Cerebellar nuclear complex (tissue), 1 donor: ENCODE measurements around the gene SLC35F3.
A peak's percentile ranks its signal among the peaks of the same experiment; 100 is the strongest.
"Not testable (repeated sequence)": the region's sequence is repeated elsewhere in the genome, so short reads cannot be mapped to it uniquely, and the experiment has no call there.

Experiments
- DNase-seq, 2 experiments: peaks; one replicate each; lab custom pipeline; 2025; lab: John Stamatoyannopoulos, UW

SLC35F3 gene

DNA sequence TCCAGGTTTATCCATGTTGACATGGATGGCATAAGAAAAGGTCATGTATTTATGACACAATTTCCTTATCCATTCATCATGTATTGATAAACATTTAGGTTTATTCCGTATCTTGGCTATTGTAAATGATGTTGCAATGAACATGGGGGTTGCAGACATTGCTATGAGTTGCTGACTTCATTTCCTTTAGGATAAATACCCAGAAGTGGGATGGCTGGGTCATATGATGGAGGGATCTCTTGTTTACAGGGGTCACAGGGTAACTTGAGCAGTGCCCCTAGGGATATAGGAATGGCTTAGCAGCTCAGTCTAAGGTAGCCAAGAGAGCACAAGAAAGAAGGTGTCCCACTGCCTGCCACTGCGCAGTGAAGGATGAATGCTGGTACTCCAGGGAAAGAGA is 239.2 kb downstream of the SLC35F3 start:
- DNase-seq, result no peak

DNA sequence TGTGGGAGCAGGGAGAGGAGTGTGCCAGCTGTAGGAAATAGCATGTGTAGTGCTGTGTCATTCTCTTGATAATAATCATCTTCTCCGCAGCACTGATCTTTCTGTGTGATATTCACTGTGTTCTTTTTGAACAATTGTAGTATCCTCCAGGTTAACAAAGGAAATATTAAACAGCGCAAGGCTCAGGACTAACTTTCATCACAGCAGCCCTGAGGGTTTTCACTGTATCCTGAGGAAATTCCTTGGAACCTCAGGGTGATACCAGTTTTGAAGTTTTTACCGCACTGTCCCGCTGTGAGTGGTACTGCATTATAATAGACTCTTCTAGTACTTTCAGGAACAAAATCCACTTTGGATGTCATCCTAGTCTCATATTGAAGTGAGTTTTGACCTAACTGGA is 240.4 kb downstream of the SLC35F3 start:
- no peak for DNase-seq

- no peak for DNase-seq
These were observed 243.9 kb downstream of the SLC35F3 start for GRCh38 chr1:234148350-234148749.

DNA sequence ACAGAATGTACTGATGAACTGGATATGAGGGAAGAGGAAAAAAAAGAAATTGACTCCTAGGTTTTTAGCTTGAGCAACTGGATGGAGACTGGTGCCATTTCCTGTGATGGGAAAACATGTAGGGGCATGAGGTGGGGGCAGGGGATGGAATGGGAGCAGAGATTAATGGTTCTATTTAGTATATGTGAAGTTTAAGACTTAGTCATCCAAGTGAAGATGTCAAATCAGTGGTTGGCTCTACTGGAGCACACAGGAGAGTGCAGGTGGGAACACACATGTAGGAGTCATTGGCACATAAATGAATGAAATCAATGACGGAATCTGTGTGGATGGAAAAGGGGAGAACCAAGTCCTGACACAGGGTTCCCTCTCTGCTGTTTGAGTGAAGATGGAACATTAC is 244.3 kb downstream of the SLC35F3 start:
- no peak for DNase-seq

DNA sequence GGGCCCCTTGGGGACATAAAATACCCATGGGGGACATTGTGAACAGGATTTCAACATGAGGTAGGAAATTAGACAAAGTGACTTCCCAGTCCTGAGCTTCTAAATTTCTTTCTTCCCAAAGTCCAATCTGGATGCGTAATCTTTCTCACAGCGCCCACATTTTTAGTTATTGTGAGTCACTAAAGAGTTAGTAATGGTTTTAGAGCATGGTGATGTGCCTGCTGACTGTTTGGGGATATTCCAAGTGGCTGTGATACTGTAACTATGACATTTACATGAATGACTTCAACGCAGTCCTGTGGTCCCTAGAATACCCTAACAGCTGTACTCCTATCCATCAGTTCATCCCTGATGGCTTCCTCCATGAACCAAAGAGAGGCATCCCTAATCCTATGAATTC is 244.7 kb downstream of the SLC35F3 start:
- DNase-seq, result no peak

DNA sequence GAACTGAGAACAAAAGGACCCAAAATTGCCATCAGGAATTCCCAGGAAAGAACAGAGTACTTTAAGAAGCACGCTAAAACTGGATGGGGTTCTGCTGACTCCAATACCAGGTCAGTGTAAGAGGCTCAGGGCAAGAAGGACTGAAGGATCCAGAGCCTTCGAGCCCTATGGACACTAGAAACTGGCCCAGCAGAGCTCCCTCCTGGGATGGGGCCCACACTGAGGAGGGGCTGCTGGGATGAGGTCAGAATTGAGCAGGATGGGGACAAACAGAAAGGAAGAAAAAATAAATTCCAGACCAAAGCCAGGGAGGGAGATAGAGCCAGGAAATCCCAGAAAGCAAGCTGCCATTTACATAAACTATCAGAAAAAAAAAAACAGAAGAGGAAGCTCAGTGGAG is 246.4 kb downstream of the SLC35F3 start:
- DNase-seq, result no peak

GRCh38 chr1:234152344-234152743 is 247.9 kb downstream of the SLC35F3 start:
- DNase-seq, result not testable (repeated sequence)

DNA sequence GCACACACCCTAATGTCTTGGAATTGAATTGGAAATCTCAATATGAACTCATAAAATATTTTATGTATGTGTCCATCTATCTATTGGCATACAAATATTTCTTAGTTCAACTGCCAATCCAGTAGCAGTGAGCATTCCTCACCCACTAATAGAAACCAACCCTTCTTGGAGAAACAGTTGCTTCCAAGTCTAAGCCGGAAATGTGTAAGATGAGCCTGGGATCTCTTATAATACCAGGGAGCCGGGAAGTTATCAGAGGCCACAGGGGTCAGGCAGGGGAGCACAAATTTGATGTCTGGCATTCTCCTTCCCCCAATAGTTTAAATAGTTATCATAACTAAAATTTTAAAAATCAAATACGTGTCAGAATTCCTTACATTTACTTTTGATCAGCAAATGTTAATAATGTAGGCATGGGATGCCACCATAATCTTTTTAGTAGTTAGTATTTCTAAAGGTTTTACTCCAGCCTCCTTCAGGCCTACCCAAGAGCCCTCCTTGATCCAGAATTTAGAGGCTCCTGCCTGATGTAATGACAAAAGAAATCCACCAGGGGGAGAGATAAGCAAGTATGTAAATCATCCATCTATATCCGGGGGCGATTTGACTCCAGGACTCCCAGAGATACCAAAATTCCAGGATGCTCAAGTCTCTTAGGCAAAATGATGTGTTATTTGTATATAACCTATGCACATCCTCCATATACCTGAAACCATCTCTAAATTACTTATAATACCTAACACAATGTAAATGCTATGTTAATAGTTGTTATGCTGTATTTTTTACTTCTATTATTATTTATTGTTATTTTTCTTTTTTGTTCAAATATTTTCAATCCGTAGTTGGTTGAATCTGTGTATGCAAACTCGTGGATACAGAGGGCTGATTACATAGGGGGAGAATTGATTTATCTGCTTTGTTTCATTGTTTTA is 250.1 kb downstream of the SLC35F3 start:
- peak in 1 of 2 experiments; percentile 60 for DNase-seq

GRCh38 chr1:234162661-234163060 is 258.2 kb downstream of the SLC35F3 start:
- no peak for DNase-seq

DNA sequence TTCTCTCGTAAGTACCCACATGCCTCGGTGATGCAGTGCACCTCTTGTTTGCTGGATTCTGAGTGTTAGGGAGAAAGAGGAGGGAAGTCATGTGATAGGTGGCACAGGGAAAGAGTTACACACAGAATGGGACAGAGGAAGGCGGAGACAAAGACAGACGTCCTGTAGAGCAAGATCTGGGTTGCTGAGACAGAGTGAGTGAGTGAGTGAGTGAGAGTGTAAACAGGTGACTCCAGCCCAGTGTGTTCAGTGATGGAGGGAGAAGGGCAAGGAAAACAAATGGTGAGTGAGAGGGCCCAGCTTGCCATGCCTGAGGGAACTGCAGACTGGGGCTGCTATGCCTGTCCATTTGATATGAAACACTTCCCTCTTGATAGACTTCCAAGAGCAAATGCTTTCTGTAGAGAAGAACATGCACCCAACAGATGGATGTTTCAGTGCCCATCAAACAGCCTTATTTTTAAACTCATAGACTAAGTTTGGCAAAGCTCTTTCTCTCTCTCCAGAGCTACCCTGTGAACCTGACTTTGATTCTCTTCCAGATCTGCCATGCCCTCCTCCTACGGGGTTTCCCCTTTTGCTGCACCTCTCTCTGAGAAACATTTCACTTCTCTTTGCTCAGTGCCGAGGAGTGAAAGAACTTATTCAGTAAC is 258.9 kb downstream of the SLC35F3 start:
- peak in 1 of 2 experiments; percentile 15 for DNase-seq

DNA sequence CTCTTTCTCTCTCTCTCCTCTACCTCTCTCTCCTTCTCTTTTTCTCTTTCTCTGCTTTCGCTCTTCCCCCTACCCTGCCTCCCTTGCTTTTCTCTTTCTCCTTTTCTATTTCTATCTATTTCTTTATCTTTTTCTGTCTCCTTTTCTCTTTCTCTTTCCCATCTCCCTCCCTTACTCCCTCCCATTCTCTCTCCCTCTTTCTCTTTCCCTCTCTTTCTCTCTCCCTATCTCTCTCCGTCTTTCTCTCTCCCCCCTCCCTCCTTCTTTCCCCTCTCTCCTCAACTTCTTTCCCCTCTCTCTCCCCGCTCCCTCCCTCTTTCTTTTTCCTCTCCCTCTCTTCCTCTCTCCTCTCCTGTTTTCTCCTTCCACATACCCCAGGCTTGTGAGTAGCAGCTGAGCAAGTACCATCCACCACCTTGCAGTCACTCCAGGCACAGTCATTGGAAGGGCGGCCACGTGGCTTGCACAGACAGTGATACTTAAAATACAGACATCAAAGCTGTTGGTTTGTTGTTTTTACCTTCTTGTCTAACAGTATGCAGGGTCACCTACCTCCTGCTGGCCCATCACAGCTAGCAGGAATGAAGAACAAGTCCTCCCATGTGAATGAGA is 259.7 kb downstream of the SLC35F3 start:
- DNase-seq, result no peak

DNA sequence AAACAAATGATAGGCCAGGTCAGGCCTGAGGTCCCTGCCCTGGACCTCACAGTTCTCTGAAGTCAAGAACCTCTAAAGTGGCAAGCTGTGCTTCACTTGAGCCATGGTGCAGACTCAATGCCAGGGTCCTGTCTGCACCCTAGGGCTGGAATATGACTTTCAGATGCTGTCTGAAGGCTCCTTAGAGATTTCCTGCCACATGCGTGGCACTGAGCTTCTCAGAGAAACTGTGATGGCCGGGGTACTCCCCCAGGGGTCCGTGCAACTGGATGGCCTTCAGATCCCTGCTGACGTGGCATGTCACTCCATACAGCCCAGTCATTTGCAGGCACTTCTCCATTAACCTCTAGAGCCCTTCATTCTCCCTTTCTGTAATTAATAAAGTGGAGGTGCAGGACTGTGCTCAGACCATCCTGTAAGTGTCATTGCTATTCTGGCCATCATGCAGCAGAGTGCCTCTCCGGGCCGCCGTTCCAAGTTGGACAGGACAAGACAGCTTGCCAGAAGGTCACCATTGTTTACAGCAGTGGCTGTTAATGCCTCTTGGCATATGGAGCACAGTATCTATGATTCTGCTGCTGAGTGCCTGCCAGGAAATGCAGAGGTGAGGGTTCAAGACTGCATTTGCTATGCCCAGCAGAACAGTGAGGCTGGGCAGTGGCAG is 263.7 kb downstream of the SLC35F3 start:
- DNase-seq, result no peak

DNA sequence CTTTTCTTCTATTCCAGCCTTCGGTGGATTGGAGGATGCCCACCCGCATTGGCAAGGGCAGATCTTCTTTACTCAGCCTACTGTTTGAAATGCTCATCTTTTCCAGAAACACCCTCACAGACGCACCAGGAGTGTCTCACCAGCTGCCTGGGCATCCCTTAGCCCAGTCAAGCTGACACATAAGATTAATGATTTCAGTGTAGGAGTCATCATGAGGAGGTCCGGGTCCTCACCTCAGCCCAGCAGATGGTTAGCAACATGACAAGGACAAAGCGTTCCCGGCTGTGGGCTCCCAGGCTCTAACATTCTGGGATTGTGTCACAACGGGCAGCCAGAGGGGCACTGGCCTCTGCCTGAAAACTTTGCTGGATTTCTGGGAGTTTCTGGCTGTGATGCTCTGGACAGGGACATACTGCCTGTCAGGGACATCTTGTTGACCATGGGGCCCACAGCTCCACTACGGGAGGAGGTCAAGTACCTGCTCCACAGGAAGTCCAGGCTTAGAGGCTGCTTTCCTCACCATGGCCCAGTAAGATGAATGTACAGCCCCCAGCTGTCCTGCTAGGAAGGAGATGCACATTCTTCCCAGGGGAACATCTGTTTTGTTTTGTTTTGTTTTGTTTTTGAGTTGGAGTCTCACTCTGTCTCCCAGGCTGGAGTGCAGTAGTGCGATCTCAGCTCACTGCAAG is 264.8 kb downstream of the SLC35F3 start:
- no peak for DNase-seq

- DNase-seq, result no peak
These were observed 265.6 kb downstream of the SLC35F3 start for GRCh38 chr1:234170067-234170466.

DNA sequence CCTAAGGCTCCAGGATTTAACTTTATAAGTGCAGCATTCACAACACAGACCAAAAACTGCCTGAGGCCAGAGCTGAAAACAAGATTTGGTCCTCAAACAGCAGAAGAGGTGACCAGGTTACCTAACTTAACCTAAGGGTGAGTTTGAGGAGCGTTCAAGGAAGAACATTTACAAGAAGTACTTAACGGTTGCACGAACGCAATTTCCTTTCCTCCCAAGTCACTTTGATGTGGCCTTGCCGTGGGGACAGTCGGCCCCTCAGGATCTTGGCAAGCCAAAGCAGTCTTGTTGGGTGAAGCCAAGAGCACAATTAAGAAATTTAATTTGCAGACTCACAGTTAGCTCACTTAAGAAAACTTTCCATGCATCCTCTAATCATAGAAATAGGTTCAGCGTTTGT is 266.1 kb downstream of the SLC35F3 start:
- DNase-seq, result no peak

DNA sequence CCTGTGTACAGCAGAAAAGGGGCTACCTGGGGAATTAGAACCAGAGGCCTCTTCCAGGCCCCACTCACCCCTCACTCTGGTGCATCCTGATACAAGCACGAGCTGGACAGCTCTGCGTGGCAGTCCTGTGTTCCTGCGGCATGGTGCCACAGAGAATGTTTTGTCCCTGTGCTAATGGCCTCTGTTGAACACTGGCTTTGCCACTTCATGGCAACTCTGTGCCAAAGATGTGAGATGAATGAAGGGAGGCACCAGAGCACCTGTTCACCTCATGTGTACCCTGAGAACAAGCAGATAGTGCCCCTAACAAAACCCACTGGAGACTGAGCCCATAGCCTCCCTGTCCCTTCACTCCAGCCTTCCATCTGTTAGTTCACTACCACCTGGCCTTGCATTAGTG is 269.5 kb downstream of the SLC35F3 start:
- DNase-seq, result peak in 1 of 2 experiments; percentile 37

DNA sequence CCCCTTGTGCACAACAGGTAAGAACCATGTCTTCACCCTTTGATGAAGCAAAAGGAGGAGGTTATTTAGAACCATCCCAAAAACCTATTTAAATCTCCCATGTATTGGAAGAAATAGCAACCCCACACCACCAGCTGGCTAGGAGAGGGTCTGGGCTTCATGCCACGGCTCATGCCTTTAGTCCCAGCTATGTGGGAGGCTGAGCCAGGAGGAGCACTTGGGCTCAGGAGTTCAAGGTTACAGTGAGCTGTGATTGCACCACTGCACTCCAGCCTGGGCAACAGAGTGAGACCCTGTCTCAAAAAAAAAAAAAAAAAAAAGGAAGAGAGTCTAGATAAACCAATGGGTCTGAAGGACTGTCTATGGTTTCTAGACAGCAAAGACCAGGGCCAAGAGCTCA is 270.9 kb downstream of the SLC35F3 start:
- peak in 1 of 2 experiments; percentile 30 for DNase-seq

GRCh38 chr1:234176000-234176399 is 271.5 kb downstream of the SLC35F3 start:
- peak; percentile 35 to 87 for DNase-seq

GRCh38 chr1:234176847-234177246 is 272.4 kb downstream of the SLC35F3 start:
- DNase-seq, result not testable (repeated sequence)

- DNase-seq, result no peak
These were observed 281.0 kb downstream of the SLC35F3 start for GRCh38 chr1:234185438-234185837.

- no peak for DNase-seq
These were observed 281.7 kb downstream of the SLC35F3 start for GRCh38 chr1:234186037-234186688.
